IMR-90 (cell line): ENCODE data around the gene CTNNBIP1. TPM values are rescaled to one million over a fixed set of nuclear protein-coding genes. Genes with fewer than 3 reads are reported as not detected.

Source experiments
- ATAC-seq: fragments of 200-7000 bp; cut with Tn5 transposase; 2 replicates; pipeline ENCODE4 v1.9.1; 2020; ENCODE audit warnings: low read depth, mild to moderate bottlenecking, moderate library complexity
- BruUV-seq: library from RNA; stranded (reverse); fragments of 400-500 nt; replicated peaks from 2 replicates; lab custom pipeline; 2021; lab: Mats Ljungman, UMichigan
- CTCF ChIA-PET: fragments of 300-600 bp; formaldehyde crosslinking; extraction: SDS; loops from one replicate; lab custom pipeline; 2021; ENCODE audit warnings: antibody characterized with exemption; lab: Yijun Ruan, JAX
- POLR2A ChIA-PET: fragments of 300-600 bp; sonication (Branson Sonifier 250); formaldehyde crosslinking; loops from one replicate; lab custom pipeline; 2022; ENCODE audit warnings: antibody characterized with exemption; ENCODE audit not compliant: unreplicated experiment; lab: Charles Lee
- DNase-seq: peaks from one replicate; pipeline ENCODE4 v3.0.0; 2013
- H2AFZ ChIP-seq: replicated peaks from 2 replicates; pipeline ENCODE3; 2013; ENCODE audit warnings: low read length, mild to moderate bottlenecking; ENCODE audit not compliant: poor library complexity
- H2AK5ac ChIP-seq: 2 replicates; pipeline ENCODE4 v1.6.1; 2013; ENCODE audit warnings: low read depth, low read length, inconsistent platforms
- H2AK9ac ChIP-seq: replicated peaks from 2 replicates; pipeline ENCODE3; 2013; ENCODE audit warnings: mild to moderate bottlenecking, low read depth, low read length, moderate library complexity; ENCODE audit not compliant: poor library complexity
- H2BK120ac ChIP-seq: 2 replicates; pipeline ENCODE4 v1.6.1; 2013; ENCODE audit warnings: low read depth, low read length, inconsistent platforms
- H2BK15ac ChIP-seq: 3 replicates; pipeline ENCODE4 v1.6.1; 2013; ENCODE audit warnings: low read depth, low read length, inconsistent platforms
- H2BK20ac ChIP-seq: 2 replicates; pipeline ENCODE4 v1.6.1; 2013; ENCODE audit warnings: low read depth, mild to moderate bottlenecking, inconsistent platforms, low read length, moderate library complexity
- H2BK5ac ChIP-seq: 2 replicates; pipeline ENCODE4 v1.6.1; 2013; ENCODE audit warnings: mild to moderate bottlenecking, low read depth, low read length, inconsistent platforms; ENCODE audit not compliant: poor library complexity, severe bottlenecking
- H3K14ac ChIP-seq: replicated peaks from 2 replicates; pipeline ENCODE4 v1.6.1; 2013; ENCODE audit warnings: low read depth, low read length, inconsistent platforms
- H3K18ac ChIP-seq: 2 replicates; pipeline ENCODE4 v1.6.1; 2013; ENCODE audit warnings: low read depth, low read length, control low read depth
- H3K23ac ChIP-seq: 2 replicates; pipeline ENCODE4 v1.6.1; 2013; ENCODE audit warnings: low read depth, low read length, inconsistent platforms
- H3K27ac ChIP-seq: 2 replicates; pipeline ENCODE4 v1.5.1; 2013; ENCODE audit warnings: mild to moderate bottlenecking, control low read depth, low read length; ENCODE audit not compliant: insufficient read depth
- H3K27me3 ChIP-seq: 2 replicates; pipeline ENCODE4 v1.6.1; 2013; ENCODE audit warnings: low read length; ENCODE audit not compliant: control insufficient read depth, insufficient read depth
- H3K36me3 ChIP-seq: 2 replicates; pipeline ENCODE4 v1.6.1; 2013; ENCODE audit warnings: low read length, mixed read lengths; ENCODE audit not compliant: control insufficient read depth, insufficient read depth
- H3K4ac ChIP-seq: 2 replicates; pipeline ENCODE4 v1.6.1; 2013; ENCODE audit warnings: low read depth, low read length, inconsistent platforms
- H3K4me1 ChIP-seq: 2 replicates; pipeline ENCODE4 v1.6.1; 2013; ENCODE audit warnings: low read length, mixed read lengths; ENCODE audit not compliant: control insufficient read depth, insufficient read depth
- H3K4me2 ChIP-seq: 2 replicates; pipeline ENCODE4 v1.6.1; 2013; ENCODE audit warnings: low read depth, mild to moderate bottlenecking, control low read depth, low read length, moderate library complexity
- H3K4me3 ChIP-seq: 2 replicates; pipeline ENCODE4 v1.5.1; 2013; ENCODE audit warnings: low read depth, mild to moderate bottlenecking, control low read depth, low read length, moderate library complexity; ENCODE audit not compliant: insufficient read depth
- H3K56ac ChIP-seq: 2 replicates; pipeline ENCODE4 v1.6.1; 2013; ENCODE audit warnings: low read length, inconsistent platforms; ENCODE audit not compliant: insufficient read depth; ENCODE audit errors: extremely low read depth
- H3K79me1 ChIP-seq, 2 experiments: 2 replicates each; pipeline ENCODE4 v1.6.1; 2013; ENCODE audit warnings: low read length in 2 of 2, inconsistent platforms in 1 of 2, low read depth in 1 of 2
- H3K9ac ChIP-seq: 2 replicates; pipeline ENCODE4 v1.6.1; 2013; ENCODE audit warnings: low read depth, low read length, control low read depth
- H3K9me1 ChIP-seq: 2 replicates; pipeline ENCODE4 v1.6.1; 2013; ENCODE audit warnings: low read length, inconsistent platforms; ENCODE audit not compliant: insufficient read depth
- H3K9me3 ChIP-seq: 2 replicates; pipeline ENCODE4 v1.6.1; 2013; ENCODE audit warnings: low read length; ENCODE audit not compliant: control insufficient read depth, insufficient read depth
- H4K20me1 ChIP-seq: 2 replicates; pipeline ENCODE4 v1.6.1; 2013; ENCODE audit warnings: low read length, inconsistent platforms; ENCODE audit not compliant: insufficient read depth
- H4K5ac ChIP-seq: 2 replicates; pipeline ENCODE4 v1.6.1; 2013; ENCODE audit warnings: mild to moderate bottlenecking, low read depth, low read length, control low read depth
- H4K8ac ChIP-seq, 2 experiments: 2 replicates each; pipeline ENCODE4 v1.6.1; 2013; ENCODE audit warnings: low read depth in 2 of 2, low read length in 2 of 2, control low read depth in 1 of 2, inconsistent platforms in 1 of 2
- H4K91ac ChIP-seq: 2 replicates; pipeline ENCODE4 v1.6.1; 2013; ENCODE audit warnings: low read depth, low read length, inconsistent platforms; ENCODE audit not compliant: insufficient read depth
- CEBPB ChIP-seq: IDR thresholded peaks from 2 replicates; pipeline ENCODE4 v1.6.1; 2012; ENCODE audit warnings: low read depth, low read length, improper control_type of control experiment
- POLR2A ChIP-seq: IDR thresholded peaks from 2 replicates; pipeline ENCODE4 v1.6.1; 2012; ENCODE audit warnings: mild to moderate bottlenecking, low read depth, low read length
- WGBS, 2 experiments: methylation state at CpG; one replicate each; pipeline versions ENCODE4 v1.1.5 to v1.1.7; 2013; ENCODE audit warnings: missing lambda C conversion rate in 2 of 2; ENCODE audit not compliant: insufficient read length in 1 of 2; ENCODE audit errors: extremely low coverage in 2 of 2; 5-methylcytosine and 5-hydroxymethylcytosine counted together
- dilution Hi-C: fragments of 300-500 bp; cut with HindIII; formaldehyde crosslinking; loops from one replicate; pipeline ENCODE4 v1.14.3; 2018; ENCODE audit warnings: low sequenced_read_pairs; ENCODE audit not compliant: unreplicated experiment
- in situ Hi-C: fragments of 300-500 bp; cut with MboI; formaldehyde crosslinking; loops from 3 replicates; pipeline ENCODE4 v1.14.3; 2019; ENCODE audit warnings: low sequenced_read_pairs, inconsistent platforms, mixed read lengths
- intact Hi-C: fragments of 100-400 bp; cut with micrococcal nuclease; formaldehyde crosslinking; loops from 2 replicates; pipeline ENCODE4 v1.10.0; 2022
- polyA plus RNA-seq, 3 experiments: library from polyadenylated mRNA; depleted of rRNA; stranded (reverse); fragments of >200 nt; gene quantifications; 2 replicates each; pipeline ENCODE4 v1.2.3, GENCODE V29; 2012; ENCODE audit warnings: low replicate concordance in 1 of 3
- total RNA-seq: library from RNA; depleted of rRNA; stranded (reverse); fragments of >200 nt; gene quantifications from 2 replicates; pipeline ENCODE4 v1.2.3, GENCODE V29; 2012

Gene CTNNBIP1
- total and polyA plus RNA-seq, 2 of the 4 experiments (the other 2 are of a cell fraction) = 24.7 to 28.5 TPM

DNA sequence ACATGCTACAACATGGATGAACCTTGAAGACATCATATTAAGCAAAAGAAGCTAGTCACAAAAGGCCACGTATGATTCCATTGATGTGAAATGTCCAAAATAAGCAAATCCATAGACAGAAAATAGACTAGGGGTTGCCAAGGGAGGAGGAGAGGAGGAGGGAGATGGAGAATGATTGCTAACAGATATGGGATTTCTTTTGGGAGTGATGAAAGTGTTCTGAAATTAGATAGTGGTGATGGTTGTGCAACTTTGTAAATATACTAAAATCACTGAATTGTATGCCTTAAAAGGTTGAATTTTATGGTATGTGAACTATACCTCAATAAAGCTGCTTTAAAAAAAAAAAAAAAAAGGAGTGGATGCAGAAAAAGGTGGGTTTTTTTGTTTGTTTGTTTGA is 93.9 kb downstream of the CTNNBIP1 start:
- H2BK120ac ChIP-seq = no peak overlapping the region
- no CpG with 5 or more reads among the region's 1 CpG for WGBS, 2 experiments
- H3K4me1 ChIP-seq = peaks cover 6% of the 10 kb centered on the region; the same call in 1 of the 2 replicates
- no peak overlapping the region for H3K18ac ChIP-seq
- in situ Hi-C loops = no loop called here
- no peak overlapping the region for H4K8ac ChIP-seq
- ChIA-PET CTCF (interaction anchor here (0.5 to 0.6 kb wide), 2 partner anchors 28 to 230 kb away, joined by 3 to 4 read pairs; no protein-coding TSS in a partner anchor), POLR2A (interaction anchor here (0.6 kb wide), 1 partner anchor 11 kb away, joined by 6 read pairs; no protein-coding TSS in a partner anchor)
- TF ChIP-seq CEBPB (peak; percentile 85), POLR2A (no peak)
- peak overlapping the region; percentile 48 for H2BK5ac ChIP-seq
- DNase-seq (peak; percentile 60), ATAC-seq (peak; percentile 80)
- H4K5ac ChIP-seq = no peak overlapping the region; the same call in 1 of the 2 replicates
- peaks cover 59% of the 10 kb centered on the region for H4K20me1 ChIP-seq
- H2BK20ac ChIP-seq = no peak overlapping the region
- no TSS peak for BruUV-seq
- dilution Hi-C loops = no loop called here
- intact Hi-C loops = no loop called here
- H3K79me1 ChIP-seq = peaks cover 31 to 62% of the 10 kb centered on the region in 2 experiments
- no peak overlapping the region for H3K56ac ChIP-seq
- peaks cover 14% of the 10 kb centered on the region for H3K9me1 ChIP-seq
- H2AFZ ChIP-seq = no peak overlapping the region
- H2BK15ac ChIP-seq = no peak overlapping the region
- no peak overlapping the region for H3K4ac ChIP-seq
- H3K27ac ChIP-seq = peak overlapping the region; percentile 66; the same call in 1 of the 2 replicates
- no peaks in the 10 kb centered on the region for H3K36me3 ChIP-seq
- no peak overlapping the region for H3K9ac ChIP-seq
- no peak overlapping the region for H3K23ac ChIP-seq
- no peak overlapping the region for H2AK5ac ChIP-seq
- H3K4me2 ChIP-seq = peak overlapping the region; percentile 61; the same call in 1 of the 2 replicates
- H3K4me3 ChIP-seq = no peak overlapping the region
- H2AK9ac ChIP-seq = no peak overlapping the region
- H3K27me3 ChIP-seq = no peaks in the 10 kb centered on the region
- H3K9me3 ChIP-seq = no peaks in the 10 kb centered on the region
- no peak overlapping the region for H4K91ac ChIP-seq
- no peak overlapping the region for H3K14ac ChIP-seq
